ENCODE measurements around the gene ENPP1. TPM values are rescaled to one million over a fixed set of nuclear protein-coding genes. Genes with fewer than 3 reads are reported as not detected.

ENPP1 gene
- total and polyA plus RNA-seq, 2 of the 4 experiments (the other 2 are of a cell fraction) = 10.9 to 38.9 TPM

DNA sequence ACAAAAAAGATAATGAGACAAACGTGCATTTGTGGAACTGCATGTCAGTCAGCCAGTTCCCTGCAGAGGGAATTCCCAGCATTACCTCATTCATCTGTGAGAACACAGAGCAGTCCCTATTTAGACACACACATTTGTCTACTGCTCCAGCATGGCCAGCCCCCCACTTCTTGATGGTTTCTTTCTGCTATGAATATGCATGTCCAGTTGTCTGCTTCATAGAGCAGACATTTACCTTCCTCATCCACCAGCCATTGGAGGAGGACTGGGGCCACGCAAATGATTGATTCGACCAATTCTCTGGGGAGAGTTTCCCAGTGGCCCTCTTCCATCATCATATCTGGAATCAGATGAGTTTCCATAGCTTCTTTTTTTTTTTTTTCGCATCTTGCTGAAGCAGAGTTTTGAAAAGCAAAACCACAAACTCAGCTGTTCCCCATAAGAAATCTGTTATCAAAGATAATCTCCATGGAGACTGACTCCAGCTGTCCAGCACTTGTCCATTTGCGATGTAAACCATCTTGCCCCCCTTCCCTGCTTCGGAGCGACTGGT, 11.8 kb downstream of the ENPP1 start:
- H4K91ac ChIP-seq (ENCODE audit: insufficient read depth, low read depth, low read length) = no peak overlapping the region
- TF ChIP-seq, protein P1, sequence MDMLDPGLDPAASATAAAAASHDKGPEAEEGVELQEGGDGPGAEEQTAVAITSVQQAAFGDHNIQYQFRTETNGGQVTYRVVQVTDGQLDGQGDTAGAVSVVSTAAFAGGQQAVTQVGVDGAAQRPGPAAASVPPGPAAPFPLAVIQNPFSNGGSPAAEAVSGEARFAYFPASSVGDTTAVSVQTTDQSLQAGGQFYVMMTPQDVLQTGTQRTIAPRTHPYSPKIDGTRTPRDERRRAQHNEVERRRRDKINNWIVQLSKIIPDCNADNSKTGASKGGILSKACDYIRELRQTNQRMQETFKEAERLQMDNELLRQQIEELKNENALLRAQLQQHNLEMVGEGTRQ (IDR thresholded peaks at IDR 0.05; ENCODE audit: low read depth, low read length) = no peak
- no peak for TF ChIP-seq SMC3 (IDR thresholded peaks at IDR 0.05; ENCODE audit: low read depth, low read length)
- TF ChIP-seq RFX5 (IDR thresholded peaks at IDR 0.05; ENCODE audit: low read depth, low read length) = no peak
- no peak for TF ChIP-seq MAZ (IDR thresholded peaks at IDR 0.05; ENCODE audit: borderline replicate concordance, low read depth, low read length)
- no peak for TF ChIP-seq RAD21 (IDR thresholded peaks at IDR 0.05; ENCODE audit: low read length)
- TF ChIP-seq MAFK (IDR thresholded peaks at IDR 0.05; ENCODE audit: low read depth, low read length) = peak; percentile 12; the same call in 1 of the 2 replicates
- TF ChIP-seq CEBPB (IDR thresholded peaks at IDR 0.05; ENCODE audit: low read depth, low read length) = peak; percentile 47; the same call in 1 of the 2 replicates
- TF ChIP-seq NFE2L2 (IDR thresholded peaks at IDR 0.05; ENCODE audit: low read depth, low read length) = no peak
- TF ChIP-seq RCOR1 (IDR thresholded peaks at IDR 0.05; ENCODE audit: insufficient replicate concordance, low read length) = no peak
- TF ChIP-seq FOS (IDR thresholded peaks at IDR 0.05; ENCODE audit: low read depth, low read length) = no peak
- peaks cover 7 to 19% of the 10 kb centered on the region in 2 experiments; a peak in 2 of 4 replicates for H3K79me1 ChIP-seq (ENCODE audit: low read depth in 1 of 2, low read length in 2 of 2)
- no peak overlapping the region for H3K18ac ChIP-seq (ENCODE audit: low read depth, low read length)
- dilution Hi-C loops (cut with HindIII; ENCODE audit: low sequenced_read_pairs, unreplicated experiment) (no loop called here), in situ Hi-C loops (cut with MboI; ENCODE audit: low sequenced_read_pairs) (no loop called here), intact Hi-C loops (cut with micrococcal nuclease) (loop anchor here (5.0 kb wide), 1 partner anchor 43 kb away; no protein-coding TSS in a partner anchor)
- WGBS, 2 experiments (ENCODE audit: extremely low coverage in 2 of 2, insufficient read length in 1 of 2) = 40% methylated on average over 2 of the region's 7 CpGs; no CpG with 5 or more reads in 1 of the 2 experiments
- H3K23ac ChIP-seq (ENCODE audit: low read depth, low read length) = no peak overlapping the region
- H3K9ac ChIP-seq (ENCODE audit: low read depth, low read length) = no peak overlapping the region
- no peak overlapping the region for H3K27ac ChIP-seq (ENCODE audit: insufficient read depth, low read length)
- H3K36me3 ChIP-seq (ENCODE audit: control insufficient read depth, insufficient read depth, low read length) = no peaks in the 10 kb centered on the region
- H4K8ac ChIP-seq (ENCODE audit: low read depth in 2 of 2, low read length in 2 of 2) = no peak overlapping the region
- H2BK20ac ChIP-seq (ENCODE audit: low read depth, low read length) = no peak overlapping the region
- no peaks in the 10 kb centered on the region for H3K27me3 ChIP-seq (ENCODE audit: control insufficient read depth, insufficient read depth, low read length)
- ATAC-seq (ENCODE audit: low read depth) = peak; percentile 67
- no TSS peak for BruUV-seq (replicated peaks)
- peaks cover 2% of the 10 kb centered on the region; the same call in 1 of the 2 replicates for H3K9me1 ChIP-seq (ENCODE audit: insufficient read depth, low read length)
- H2BK120ac ChIP-seq (ENCODE audit: low read depth, low read length) = no peak overlapping the region; the same call in 1 of the 2 replicates
- H3K9me3 ChIP-seq (ENCODE audit: control insufficient read depth, insufficient read depth, low read length) = no peaks in the 10 kb centered on the region
- H3K14ac ChIP-seq (replicated peaks; ENCODE audit: low read depth, low read length) = no peak overlapping the region
- H3K4ac ChIP-seq (ENCODE audit: low read depth, low read length) = no peak overlapping the region
- ChIA-PET POLR2A (ENCODE audit: unreplicated experiment) (interaction anchor here (0.6 kb wide), 1 partner anchor 551 kb away, joined by 8 read pairs; no protein-coding TSS in a partner anchor), CTCF (interaction anchor here (0.7 kb wide), 1 partner anchor 21 kb away, joined by 3 read pairs; no protein-coding TSS in a partner anchor)
- no peak overlapping the region for H3K56ac ChIP-seq (ENCODE audit: extremely low read depth, insufficient read depth, low read length)
- no peak overlapping the region for H3K4me3 ChIP-seq (ENCODE audit: insufficient read depth, low read depth, low read length)
- H3K4me2 ChIP-seq (ENCODE audit: low read depth, low read length) = peak overlapping the region; percentile 37
- H4K20me1 ChIP-seq (ENCODE audit: insufficient read depth, low read length) = no peaks in the 10 kb centered on the region
- no peak overlapping the region; the same call in 1 of the 2 replicates for H2AK5ac ChIP-seq (ENCODE audit: low read depth, low read length)
- DNase-seq = peak; percentile 94
- H3K4me1 ChIP-seq (ENCODE audit: control insufficient read depth, insufficient read depth, low read length) = peaks cover 4% of the 10 kb centered on the region
- no peak overlapping the region for H2BK5ac ChIP-seq (ENCODE audit: low read depth, low read length, poor library complexity, severe bottlenecking)
- no peak overlapping the region for H2BK15ac ChIP-seq (ENCODE audit: low read depth, low read length)
- H2AK9ac ChIP-seq (replicated peaks; ENCODE audit: low read depth, low read length, poor library complexity) = no peak overlapping the region
- no peak overlapping the region for H4K5ac ChIP-seq (ENCODE audit: low read depth, low read length)
- H2AFZ ChIP-seq (replicated peaks; ENCODE audit: low read length, poor library complexity) = peak overlapping the region; percentile 59

Measured in IMR-90 (cell line).